ENCODE results near the gene STOML2.

STOML2 gene

DNA sequence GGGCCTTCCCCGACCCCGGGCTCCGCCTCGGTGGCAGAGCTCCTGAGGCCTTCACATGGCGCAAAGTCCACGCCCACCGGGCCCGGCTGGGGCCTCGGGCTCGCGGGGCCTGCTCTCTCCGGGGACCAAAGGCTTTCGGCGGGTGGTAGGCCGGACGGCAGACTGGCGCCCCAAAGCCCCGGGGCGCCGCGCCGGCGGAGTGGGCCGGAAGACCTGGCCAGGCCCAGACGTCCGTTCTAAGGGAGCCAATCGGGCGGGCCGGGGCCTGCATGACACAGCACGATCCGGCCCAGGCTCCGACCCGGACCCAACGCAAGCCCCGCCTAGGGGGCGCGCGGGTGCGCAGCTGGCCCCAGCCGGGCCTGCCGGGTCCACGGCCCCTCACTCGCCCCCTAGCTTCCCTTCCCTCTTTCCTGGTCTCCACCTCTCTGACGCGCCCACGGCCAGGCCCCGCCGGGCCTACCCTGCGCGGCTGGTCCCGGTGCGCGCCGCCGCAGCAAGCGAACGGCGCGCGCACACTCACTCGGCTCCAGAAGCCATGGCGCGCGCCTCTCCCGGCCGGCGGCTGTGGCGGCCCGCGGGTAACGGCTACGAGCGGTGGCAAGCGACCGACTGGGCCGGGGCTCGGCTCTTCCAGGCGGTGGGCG is 31.0 kb downstream of the STOML2 start:
- DNase-seq = no peak

DNA sequence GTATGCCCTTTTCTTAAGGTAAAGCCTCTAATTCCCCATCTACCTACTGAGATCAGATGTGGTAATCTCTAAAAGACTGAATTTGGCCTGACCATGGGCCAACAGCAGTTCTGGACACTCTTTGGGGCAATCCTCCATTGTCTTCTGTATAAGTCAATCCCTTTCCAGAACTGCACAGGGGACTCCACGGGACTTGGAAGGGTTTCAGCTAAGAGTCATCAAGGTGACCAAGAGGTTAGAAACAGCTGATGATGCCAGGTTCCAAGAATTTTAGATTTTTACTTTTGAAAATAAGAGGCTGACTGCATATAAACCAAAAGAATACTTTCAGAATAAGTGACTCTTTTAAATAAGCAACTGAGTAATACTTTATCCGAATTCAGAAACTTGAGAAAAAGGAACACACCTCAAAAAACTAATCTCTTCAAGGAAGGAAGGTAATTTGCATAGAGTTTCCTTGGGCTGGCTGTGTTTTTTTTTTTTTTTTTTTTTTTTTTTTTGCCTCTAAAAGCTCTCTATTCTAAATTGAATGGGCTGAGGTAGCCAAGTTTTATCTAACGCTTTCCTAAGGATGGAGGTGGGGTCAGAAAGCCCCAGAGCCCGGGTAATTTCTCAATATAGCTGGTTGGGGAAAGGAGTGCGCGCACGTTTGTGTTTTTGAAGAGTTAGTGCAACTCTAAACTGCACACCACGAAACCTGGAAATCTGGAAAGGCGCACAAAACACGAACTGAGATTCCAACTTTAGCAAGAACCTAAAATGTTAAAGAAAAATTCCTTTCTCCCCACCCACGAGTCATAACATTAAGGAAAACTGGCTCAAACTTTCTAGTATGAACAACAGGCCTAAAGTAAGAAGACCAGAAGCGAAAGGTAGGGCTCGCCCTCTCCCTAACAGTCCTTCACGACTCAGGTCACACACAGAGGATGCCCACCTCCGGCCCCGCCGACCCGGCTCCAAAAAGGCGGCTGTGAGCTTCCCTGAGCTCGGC is 31.8 kb downstream of the STOML2 start:
- no peak for DNase-seq

DNA sequence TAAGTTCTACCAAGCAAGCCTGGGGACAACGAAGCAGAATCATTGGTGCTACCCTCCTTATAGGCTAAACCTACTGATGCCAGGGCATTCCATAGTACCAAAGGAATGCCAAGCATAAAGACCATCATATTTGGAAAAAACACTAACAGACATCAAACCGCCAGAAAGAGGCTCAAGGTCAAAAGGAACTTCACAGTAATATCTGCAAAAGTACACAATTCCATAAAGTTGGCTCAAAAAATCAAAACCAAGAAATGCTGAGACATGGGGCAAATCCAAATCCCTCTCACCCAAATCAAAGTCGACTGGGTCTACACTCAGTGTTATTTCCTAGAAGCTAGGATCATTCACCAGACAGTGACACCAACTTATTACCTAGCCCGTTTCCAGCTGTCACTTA is 33.9 kb downstream of the STOML2 start:
- no peak for DNase-seq

DNA sequence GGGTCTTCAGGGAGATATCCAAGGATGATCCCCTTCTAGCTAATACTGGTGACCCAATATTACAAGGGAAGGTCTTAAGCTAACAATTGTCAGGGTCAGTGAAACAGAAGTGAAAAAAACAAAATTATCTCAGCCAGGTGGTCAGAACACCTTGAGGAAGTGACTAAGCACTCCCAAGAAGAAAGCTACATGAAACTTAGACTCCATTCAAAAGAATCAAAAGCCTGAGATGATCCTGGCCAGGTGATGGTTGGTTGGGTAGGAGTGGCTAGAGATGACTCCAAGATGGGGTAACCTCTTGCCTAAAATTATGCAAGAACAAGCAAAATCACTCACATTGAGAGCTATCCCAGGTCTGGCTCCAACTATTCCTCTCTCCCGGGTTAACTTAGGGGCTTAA is 35.9 kb downstream of the STOML2 start:
- no peak for DNase-seq

DNA sequence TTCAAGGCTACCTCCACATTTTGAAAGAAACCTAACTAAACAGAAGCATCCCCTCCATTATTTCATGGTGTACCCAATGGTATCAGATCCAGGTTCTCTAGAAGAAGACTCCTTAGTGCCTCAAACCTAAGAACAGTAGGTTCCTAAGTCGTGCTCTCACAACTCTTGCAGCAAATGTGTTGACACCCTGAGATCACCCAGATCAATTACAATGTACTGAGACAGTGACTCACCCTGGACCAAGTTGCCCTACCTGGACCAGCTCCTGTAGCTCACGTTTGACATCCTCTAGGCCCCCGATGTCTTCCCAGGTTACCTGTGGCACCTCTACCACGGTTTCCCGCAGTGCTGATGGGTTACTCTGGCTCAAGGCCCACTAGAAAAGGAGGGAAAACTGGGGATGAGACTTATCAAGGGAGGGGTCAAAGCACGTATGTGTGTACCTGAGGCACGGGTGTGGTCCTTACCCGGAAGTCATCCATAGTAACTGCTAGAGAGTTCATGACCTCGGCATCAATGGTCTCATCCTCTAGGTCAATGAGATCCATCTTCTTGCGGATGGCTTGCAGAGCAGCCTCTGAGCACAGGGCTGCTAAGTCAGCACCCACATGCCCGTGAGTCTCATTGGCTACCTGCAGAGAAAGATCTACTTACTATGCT is 42.3 kb downstream of the STOML2 start:
- DNase-seq = no peak

DNA sequence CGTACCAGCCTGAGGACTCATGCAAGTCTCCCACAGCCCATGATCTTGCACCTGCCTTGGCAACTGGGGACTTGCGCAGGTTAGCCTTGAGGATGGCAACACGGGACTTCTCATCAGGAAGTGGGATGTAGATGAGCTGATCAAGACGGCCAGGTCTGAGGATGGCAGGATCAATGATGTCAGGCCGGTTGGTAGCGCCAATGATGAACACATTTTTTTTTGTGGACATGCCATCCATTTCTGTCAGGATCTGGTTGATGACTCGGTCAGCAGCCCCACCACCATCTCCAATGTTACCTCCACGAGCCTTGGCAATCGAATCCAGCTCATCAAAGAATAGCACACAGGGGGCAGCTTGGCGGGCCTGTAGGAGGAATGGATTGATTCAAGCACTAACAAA is 43.5 kb downstream of the STOML2 start:
- DNase-seq = no peak

DNA sequence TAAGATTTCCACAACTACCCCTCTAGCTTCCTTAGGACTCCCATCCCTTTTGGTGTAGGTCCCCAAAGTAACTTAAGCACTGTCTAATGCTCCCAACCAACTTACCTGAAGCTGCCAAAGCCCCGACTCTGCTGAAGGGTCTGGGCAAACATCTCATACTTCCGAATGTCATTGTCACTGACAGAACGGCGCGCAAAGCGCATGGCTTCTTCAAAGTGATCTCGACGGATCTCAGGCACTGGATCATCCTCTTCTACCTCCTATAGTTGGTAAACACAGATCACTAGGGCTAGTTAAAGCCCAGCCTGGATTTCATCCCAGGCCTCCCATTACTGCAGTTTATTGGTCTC is 45.7 kb downstream of the STOML2 start:
- no peak for DNase-seq

DNA sequence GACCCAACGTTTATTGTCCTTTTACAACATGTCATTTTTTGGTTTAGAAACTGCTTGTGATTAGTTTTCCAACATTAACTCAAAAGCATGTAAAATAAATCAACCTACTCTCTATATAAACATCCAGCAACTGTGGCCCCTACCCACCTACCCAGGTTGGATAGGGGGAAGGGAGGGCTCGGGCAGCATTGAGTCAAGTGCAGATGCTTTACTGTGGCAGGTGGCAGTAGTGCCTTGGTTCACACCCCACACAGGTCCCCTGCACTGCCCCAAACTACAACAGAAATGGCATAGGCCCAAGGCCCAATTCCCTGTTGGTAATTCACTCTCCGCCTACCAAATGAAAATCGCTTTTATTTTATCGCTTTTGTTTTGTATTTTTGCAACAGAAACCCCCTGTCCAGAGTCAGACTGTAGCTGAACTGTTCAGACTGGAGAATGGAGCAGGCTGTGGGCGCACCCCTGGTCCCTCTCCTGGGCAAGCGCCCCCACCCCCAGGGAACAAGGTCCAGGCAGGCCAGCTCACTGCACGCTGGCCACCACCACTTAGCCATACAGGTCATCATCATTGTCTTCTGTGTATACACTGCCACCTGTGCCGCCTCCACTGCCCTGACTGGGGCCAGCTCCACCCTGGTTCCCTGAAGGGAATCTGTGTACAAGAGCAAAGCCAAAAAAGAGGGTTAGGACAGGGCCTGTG is 46.2 kb downstream of the STOML2 start:
- DNase-seq = no peak

DNA sequence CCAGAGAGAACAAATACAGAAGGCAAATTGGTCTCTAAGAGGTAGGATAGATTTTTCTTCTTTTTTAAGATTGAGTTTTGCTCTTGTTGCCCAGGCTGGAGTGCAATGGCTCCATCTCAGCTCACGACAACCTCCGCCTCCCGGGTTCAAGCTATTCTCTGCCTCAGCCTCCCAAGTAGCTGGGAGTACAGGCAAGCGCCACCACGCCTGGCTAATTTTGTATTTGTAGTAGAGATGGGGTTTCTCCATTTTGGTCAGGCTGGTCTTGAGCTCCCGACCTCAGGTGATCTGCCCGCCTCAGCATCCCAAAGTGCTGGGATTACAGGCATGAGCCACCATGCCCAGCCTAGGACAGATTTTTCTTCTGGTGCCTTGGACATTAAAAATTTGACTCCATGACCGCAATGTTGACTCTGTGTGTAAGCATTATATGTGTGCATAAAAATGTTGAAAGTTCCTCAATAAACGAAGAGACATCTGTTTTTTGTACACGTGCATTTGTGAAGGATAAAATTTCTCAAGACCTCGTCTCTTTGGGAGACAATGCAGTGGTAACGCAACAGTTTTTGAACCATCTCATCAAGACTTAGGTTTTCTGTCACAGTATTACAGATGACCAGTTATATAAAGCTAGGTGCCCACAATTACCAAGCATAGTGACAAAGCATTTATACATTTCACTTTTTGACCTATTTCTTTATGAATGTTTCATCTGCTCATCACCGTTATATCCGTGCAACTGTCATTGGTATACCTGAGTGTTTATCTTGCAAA is 47.9 kb downstream of the STOML2 start:
- DNase-seq = no peak

DNA sequence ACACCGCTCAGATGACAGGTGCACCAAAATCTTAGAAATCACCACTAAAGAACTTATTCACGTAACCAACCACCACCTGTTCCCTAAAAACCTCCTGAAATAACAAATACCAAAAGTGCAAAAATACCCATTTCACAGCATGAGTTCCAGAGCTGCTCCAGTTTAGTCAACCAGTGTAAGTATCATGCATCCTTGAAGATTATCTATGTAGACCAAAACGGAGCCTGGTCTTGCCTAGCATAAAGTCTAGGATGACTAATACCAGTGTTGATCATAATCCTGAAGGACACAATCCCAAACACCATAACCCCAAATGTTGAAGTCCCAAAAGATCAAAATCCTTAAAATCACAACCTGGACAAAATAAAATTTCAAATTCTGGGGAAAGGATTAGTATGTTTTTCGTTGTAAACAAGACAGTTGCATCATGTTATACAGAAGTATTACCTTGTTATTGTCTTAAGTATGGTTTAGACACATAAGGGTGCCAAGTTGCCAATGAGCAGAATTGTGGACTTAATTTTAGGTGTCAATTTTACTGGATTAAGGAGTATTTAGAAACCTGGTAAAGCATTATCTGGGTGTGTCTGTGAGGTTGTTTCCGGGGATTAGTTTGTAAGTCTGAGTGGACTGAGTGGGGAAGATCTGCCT is 48.6 kb downstream of the STOML2 start:
- DNase-seq = no peak

DNA sequence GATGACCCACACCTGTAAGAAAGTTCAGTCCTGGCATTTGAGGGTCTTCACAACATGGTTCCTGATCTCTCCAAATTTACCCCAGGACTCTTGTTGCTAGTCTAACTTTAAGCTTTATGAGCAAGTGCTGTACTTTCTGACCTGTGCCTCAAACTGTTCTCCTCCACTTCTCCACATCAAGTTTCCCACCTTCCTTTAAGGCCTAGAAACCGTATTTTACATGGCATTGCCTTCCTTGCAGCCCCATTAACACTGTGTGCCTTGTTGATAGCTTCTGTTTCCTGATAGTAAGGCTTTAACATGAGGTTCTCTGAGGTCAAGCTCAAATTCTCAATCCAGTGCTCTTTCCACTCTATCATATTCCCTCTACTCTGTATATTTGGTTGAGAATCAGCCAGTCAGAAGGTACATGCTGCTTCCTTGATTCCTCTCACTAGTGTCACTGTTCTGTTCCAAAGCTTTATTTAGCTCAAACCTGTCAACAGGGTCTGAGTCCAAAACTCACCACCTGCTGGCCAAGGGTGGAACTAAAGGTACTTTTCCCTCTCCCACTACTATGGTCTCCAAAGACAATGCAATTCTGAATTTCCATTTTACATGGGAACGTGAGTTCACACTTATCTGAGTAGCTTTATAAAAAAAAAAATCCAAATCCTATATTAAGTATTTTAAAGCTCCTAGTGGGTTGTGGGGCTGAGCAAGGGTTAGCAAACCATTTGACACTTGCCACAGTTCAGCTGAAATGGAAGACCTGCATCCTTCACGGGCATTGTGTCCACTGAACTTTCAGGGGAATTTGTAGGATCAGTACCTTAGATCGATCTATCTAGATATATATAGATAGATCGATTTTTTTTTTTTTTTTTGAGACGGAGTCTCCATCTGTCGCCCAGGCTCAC is 51.6 kb downstream of the STOML2 start:
- DNase-seq = no peak

Measured in SIG-M5 (cell line).